Rectal smooth muscle tissue (tissue), 1 donor: ENCODE data around the gene GMPR2.
A peak's percentile ranks its signal among the peaks of the same experiment; 100 is the strongest.
"Not testable (repeated sequence)": the region's sequence is repeated elsewhere in the genome, so short reads cannot be mapped to it uniquely, and the experiment has no call there.

Experiments used
- H3K27ac ChIP-seq: one replicate; pipeline ENCODE4 v1.7.0; 2013; ENCODE audit warnings: low read depth, low read length, inconsistent platforms
- H3K27me3 ChIP-seq: one replicate; pipeline ENCODE4 v1.7.0; 2013; ENCODE audit warnings: low read length; ENCODE audit not compliant: control insufficient read depth, insufficient read depth
- H3K36me3 ChIP-seq: one replicate; pipeline ENCODE4 v1.7.0; 2013; ENCODE audit warnings: low read length; ENCODE audit not compliant: control insufficient read depth, insufficient read depth
- H3K4me1 ChIP-seq: one replicate; pipeline ENCODE4 v1.7.0; 2013; ENCODE audit warnings: low read length; ENCODE audit not compliant: control insufficient read depth, insufficient read depth
- H3K4me3 ChIP-seq: one replicate; pipeline ENCODE4 v1.7.0; 2013; ENCODE audit warnings: low read length
- H3K9ac ChIP-seq: one replicate; pipeline ENCODE4 v1.7.0; 2013; ENCODE audit warnings: low read length

GMPR2 gene

GRCh38 chr14:24206260-24207103 is 26.2 kb upstream of the GMPR2 start:
- Histone ChIP-seq H3K4me1 (no peaks in the 10 kb centered on the region), H3K36me3 (peaks cover 36% of the 10 kb centered on the region), H3K27me3 (no peaks in the 10 kb centered on the region), H3K4me3 (no peak overlapping the region), H3K27ac (no peak overlapping the region), H3K9ac (no peak overlapping the region)

GRCh38 chr14:24207104-24207551 is 25.6 kb upstream of the GMPR2 start:
- no peak overlapping the region for H3K9ac ChIP-seq
- H3K27me3 ChIP-seq, result no peaks in the 10 kb centered on the region
- no peak overlapping the region for H3K27ac ChIP-seq
- no peaks in the 10 kb centered on the region for H3K4me1 ChIP-seq
- H3K36me3 ChIP-seq, result peaks cover 36% of the 10 kb centered on the region
- no peak overlapping the region for H3K4me3 ChIP-seq

- H3K4me1 ChIP-seq, result no peaks in the 10 kb centered on the region
- H3K9ac ChIP-seq, result no peak overlapping the region
- H3K4me3 ChIP-seq, result no peak overlapping the region
- H3K27me3 ChIP-seq, result no peaks in the 10 kb centered on the region
- H3K36me3 ChIP-seq, result peaks cover 36% of the 10 kb centered on the region
- no peak overlapping the region for H3K27ac ChIP-seq
Observed at GRCh38 chr14:24207625-24208024, 25.1 kb upstream of the GMPR2 start.

GRCh38 chr14:24211311-24211710 is 21.4 kb upstream of the GMPR2 start:
- H3K27ac ChIP-seq, result no peak overlapping the region
- peaks cover 26% of the 10 kb centered on the region for H3K36me3 ChIP-seq

GRCh38 chr14:24212924-24213865 is 19.5 kb upstream of the GMPR2 start, which contains the start of gene CHMP4A:
Gene CHMP4A, minus strand, starts transcription at chr14:24213488. Its CDS starts 49 bp downstream, at chr14:24213439.
- peak within 1 kb of the TSS; percentile 96 for H3K27ac ChIP-seq
- H3K4me1 ChIP-seq, result peaks cover 4% of the 10 kb centered on the region
- H3K36me3 ChIP-seq, result peaks cover 11% of the 10 kb centered on the region
- H3K4me3 ChIP-seq, result peak within 1 kb of the TSS; percentile 85
- H3K27me3 ChIP-seq, result no peaks in the 10 kb centered on the region
- H3K9ac ChIP-seq, result peak within 1 kb of the TSS; percentile 91

More at GRCh38 chr14:24211311-24211710, 21.4 kb upstream of the GMPR2 start:
- no peak overlapping the region for H3K9ac ChIP-seq
- H3K4me1 ChIP-seq, result peaks cover 4% of the 10 kb centered on the region
- no peak overlapping the region for H3K4me3 ChIP-seq
- no peaks in the 10 kb centered on the region for H3K27me3 ChIP-seq

DNA sequence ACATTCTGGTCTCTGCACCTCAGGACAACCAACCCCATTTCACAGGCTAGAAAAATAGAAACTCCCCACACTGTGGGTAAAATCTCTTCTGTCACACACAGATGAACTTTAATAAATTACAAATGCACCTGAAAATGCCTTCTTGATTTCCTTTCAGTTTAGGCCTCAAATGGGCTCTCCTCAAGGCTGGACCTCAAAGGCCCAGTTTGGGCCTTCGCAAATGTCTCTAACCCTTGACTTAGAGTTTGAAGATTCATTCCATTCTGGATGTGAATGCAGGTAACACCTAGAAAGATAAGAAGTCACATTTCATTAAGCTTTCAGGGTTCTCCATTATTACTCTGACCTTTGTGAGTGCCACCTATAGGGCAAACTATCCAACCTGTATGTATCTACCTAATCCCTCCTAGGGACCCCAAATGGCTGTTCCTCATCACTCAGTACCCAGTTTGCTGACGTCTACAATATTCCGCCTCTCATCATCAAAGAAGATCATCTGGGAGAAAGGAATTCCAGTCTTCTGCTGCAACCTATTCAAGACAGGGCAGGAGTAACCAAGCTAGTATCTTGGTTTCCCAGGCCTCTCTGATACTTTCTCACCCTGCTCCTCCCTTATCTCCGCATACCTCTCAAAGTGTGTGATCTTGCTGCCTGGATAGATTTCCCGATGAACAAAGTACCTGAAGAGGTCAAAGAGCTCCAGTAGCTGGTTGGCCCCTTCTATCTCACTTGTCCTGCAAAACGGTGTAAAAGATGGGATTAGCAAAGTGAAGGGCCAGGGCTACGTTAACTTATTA is 18.7 kb upstream of the GMPR2 start:
- Histone ChIP-seq H3K36me3 (peaks cover 9% of the 10 kb centered on the region), H3K27me3 (no peaks in the 10 kb centered on the region), H3K4me1 (peaks cover 4% of the 10 kb centered on the region), H3K9ac (peak overlapping the region; percentile 91), H3K4me3 (peak overlapping the region; percentile 85), H3K27ac (peak overlapping the region; percentile 96)

GRCh38 chr14:24215495-24216344 is 17.0 kb upstream of the GMPR2 start, which contains the start of gene MDP1:
Gene MDP1, minus strand, starts transcription at chr14:24216066. Its CDS starts 111 bp downstream, at chr14:24215955.
- Histone ChIP-seq H3K36me3 (peaks cover 3% of the 10 kb centered on the region), H3K27me3 (no peaks in the 10 kb centered on the region)

GRCh38 chr14:24216345-24216699 is 16.4 kb upstream of the GMPR2 start:
- no peak overlapping the region for H3K9ac ChIP-seq
- H3K27ac ChIP-seq, result peak overlapping the region; percentile 84
- peak overlapping the region; percentile 80 for H3K4me3 ChIP-seq
- peaks cover 4% of the 10 kb centered on the region for H3K4me1 ChIP-seq
- peaks cover 1% of the 10 kb centered on the region for H3K36me3 ChIP-seq
- no peaks in the 10 kb centered on the region for H3K27me3 ChIP-seq

More at GRCh38 chr14:24215495-24216344, 17.0 kb upstream of the GMPR2 start, which contains the start of gene MDP1:
- peak within 1 kb of the TSS; percentile 84 for H3K27ac ChIP-seq
- H3K4me3 ChIP-seq, result peak within 1 kb of the TSS; percentile 80
- peaks cover 4% of the 10 kb centered on the region for H3K4me1 ChIP-seq
- H3K9ac ChIP-seq, result peak within 1 kb of the TSS; percentile 66

DNA sequence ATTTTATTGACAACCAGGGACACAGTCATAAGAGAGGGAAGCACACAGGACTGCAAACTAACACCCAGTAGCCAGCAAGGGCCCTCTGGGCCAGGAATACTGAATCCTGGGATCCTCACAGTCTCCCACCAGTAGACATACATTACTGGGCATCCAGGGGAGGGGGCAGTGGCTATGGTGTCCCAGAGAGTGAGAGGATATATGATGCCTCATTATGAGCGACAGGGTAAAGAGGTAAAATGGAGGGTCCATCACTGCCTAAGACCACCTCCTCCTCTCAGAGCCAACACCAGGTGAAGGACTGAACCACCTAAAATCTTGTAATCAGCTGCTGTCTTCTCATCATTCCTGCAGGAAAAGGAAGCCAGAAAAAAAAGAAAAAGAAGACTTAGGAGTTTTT is 15.9 kb upstream of the GMPR2 start:
- H3K4me1 ChIP-seq, H3K27ac ChIP-seq, H3K4me3 ChIP-seq, H3K9ac ChIP-seq, H3K36me3 ChIP-seq, H3K27me3 ChIP-seq: not testable (repeated sequence)

DNA sequence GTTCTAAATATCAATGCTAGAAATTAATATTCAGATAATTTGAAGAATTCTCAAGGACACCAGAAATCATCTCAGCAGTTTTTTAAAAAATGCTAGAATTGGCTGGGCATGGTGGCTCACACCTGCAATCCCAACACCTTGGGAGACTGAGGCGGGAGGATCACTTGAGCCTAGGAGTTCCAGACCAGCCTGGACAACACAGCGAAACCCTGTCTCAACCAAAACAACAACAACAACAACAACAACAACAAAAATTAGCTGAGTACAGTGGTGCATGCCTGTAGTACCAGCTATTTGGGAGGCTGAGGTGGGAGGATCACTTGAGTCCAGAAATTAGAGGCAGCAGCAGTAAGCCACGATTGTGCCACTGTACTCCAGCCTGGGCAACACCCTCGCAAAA is 13.6 kb upstream of the GMPR2 start:
- Histone ChIP-seq H3K4me1 (no peaks in the 10 kb centered on the region), H3K27me3 (no peaks in the 10 kb centered on the region), H3K9ac (no peak overlapping the region), H3K4me3 (no peak overlapping the region), H3K27ac (no peak overlapping the region), H3K36me3 (no peaks in the 10 kb centered on the region)

DNA sequence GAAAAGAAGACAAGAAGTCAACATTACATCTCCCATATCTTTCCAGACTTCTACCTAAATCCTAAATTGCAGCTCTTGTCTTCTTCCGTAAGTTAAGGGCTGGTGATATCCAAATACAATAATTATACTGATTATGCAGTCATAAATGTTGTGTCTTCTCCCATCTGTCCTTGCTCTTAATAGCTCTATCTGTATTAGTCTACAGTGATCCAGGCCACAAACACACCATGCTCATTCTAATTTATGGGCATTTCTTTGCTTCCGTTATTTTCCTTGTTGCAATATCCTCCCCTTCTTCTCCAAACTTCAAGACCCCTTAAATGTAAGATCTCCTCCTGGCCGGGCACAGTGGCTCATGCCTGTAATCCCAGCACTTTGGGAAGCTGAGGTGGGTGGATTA is 13.2 kb upstream of the GMPR2 start:
- Histone ChIP-seq H3K9ac (no peak overlapping the region), H3K4me3 (no peak overlapping the region), H3K27me3 (no peaks in the 10 kb centered on the region), H3K27ac (no peak overlapping the region), H3K4me1 (no peaks in the 10 kb centered on the region), H3K36me3 (no peaks in the 10 kb centered on the region)
